Measurements from ENCODE around the gene COL4A2. TPM values are rescaled to one million over a fixed set of nuclear protein-coding genes. Genes with fewer than 3 reads are reported as not detected.

The COL4A2 gene
- total RNA-seq, 1 donor from 2014 or later, result 159 TPM

- H3K27me3 Mint-ChIP-seq (ENCODE audit: low read depth), result no peaks in the 10 kb centered on the region
- no peak overlapping the region for H3K27ac Mint-ChIP-seq (ENCODE audit: unreplicated experiment)
- no peaks in the 10 kb centered on the region for H3K36me3 Mint-ChIP-seq (ENCODE audit: low read depth)
- no peaks in the 10 kb centered on the region for H3K9me3 Mint-ChIP-seq
- DNase-seq (ENCODE audit: low read depth, low spot score), result no peak
- H3K4me3 Mint-ChIP-seq, result no peak overlapping the region
- H3K4me1 Mint-ChIP-seq, result peaks cover 7% of the 10 kb centered on the region
- TF ChIP-seq CTCF (conservative IDR thresholded peaks at IDR 0.05), result no peak
Measured at GRCh38 chr13:110280985-110281688, 25.9 kb upstream of the COL4A2 start.

DNA sequence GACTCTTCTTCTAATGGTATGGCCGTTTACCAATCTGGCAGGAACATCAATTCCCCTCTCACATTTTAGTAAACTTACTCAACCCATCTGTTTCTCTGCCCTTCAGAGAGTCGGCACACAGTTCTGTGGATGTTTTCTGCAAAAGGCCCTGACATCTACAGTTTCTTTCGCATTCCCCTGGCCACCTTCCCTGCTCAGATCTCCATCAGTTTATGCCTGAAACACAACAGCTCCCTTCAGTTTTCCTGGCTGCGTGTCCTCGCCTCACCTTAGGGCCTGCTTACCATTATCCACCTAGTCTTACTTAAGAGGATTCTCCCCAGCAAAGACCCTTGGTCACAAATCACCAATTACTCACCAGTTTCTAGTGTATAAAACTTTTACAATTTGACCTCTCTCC is 25.3 kb upstream of the COL4A2 start:
- Mint-ChIP-seq H3K27me3 (ENCODE audit: low read depth) (no peaks in the 10 kb centered on the region), H3K27ac (ENCODE audit: unreplicated experiment) (no peak overlapping the region), H3K4me3 (no peak overlapping the region), H3K36me3 (ENCODE audit: low read depth) (no peaks in the 10 kb centered on the region), H3K9me3 (no peaks in the 10 kb centered on the region), H3K4me1 (peaks cover 8% of the 10 kb centered on the region)
- no peak for DNase-seq (ENCODE audit: low read depth, low spot score)
- no peak for TF ChIP-seq CTCF (conservative IDR thresholded peaks at IDR 0.05)

DNA sequence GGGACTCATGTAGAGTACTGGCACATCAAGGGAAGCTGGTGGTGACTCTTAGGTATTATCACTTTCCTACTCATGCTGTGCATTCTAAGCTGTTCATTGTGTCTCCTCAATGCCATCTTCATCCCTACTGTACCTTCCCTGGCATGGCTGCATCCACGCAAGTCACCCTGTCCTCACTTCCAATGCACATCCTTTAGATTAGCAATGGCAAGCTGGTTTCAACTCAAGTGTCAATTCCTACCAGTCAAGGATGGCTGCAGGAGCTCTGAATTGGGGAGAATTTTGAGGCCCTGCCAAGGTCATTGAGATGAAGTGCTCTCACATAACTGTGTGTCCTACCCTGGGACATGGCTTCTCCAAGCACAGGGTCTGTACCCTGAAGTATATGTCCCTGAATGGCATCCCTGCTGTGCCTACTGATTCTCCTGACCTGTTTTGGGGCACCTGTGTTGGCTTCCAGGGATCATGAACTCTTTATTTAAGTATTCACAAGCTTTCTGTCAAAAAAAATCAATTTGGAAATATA is 24.7 kb upstream of the COL4A2 start:
- Mint-ChIP-seq H3K27me3 (ENCODE audit: low read depth) (no peaks in the 10 kb centered on the region), H3K9me3 (no peaks in the 10 kb centered on the region), H3K27ac (ENCODE audit: unreplicated experiment) (no peak overlapping the region), H3K4me3 (no peak overlapping the region), H3K36me3 (ENCODE audit: low read depth) (no peaks in the 10 kb centered on the region), H3K4me1 (peaks cover 14% of the 10 kb centered on the region)
- no peak for TF ChIP-seq CTCF (conservative IDR thresholded peaks at IDR 0.05)
- DNase-seq (ENCODE audit: low read depth, low spot score), result no peak

GRCh38 chr13:110283736-110284517 is 23.2 kb upstream of the COL4A2 start:
- Mint-ChIP-seq H3K4me3 (no peak overlapping the region), H3K27me3 (ENCODE audit: low read depth) (no peaks in the 10 kb centered on the region), H3K4me1 (peaks cover 11% of the 10 kb centered on the region), H3K36me3 (ENCODE audit: low read depth) (peaks cover 3% of the 10 kb centered on the region), H3K9me3 (no peaks in the 10 kb centered on the region), H3K27ac (ENCODE audit: unreplicated experiment) (no peak overlapping the region)
- no peak for TF ChIP-seq CTCF (conservative IDR thresholded peaks at IDR 0.05)
- DNase-seq (ENCODE audit: low read depth, low spot score), result no peak

GRCh38 chr13:110284779-110285484 is 22.2 kb upstream of the COL4A2 start:
- Mint-ChIP-seq H3K27ac (ENCODE audit: unreplicated experiment) (no peak overlapping the region), H3K27me3 (ENCODE audit: low read depth) (no peaks in the 10 kb centered on the region), H3K4me1 (peaks cover 11% of the 10 kb centered on the region), H3K36me3 (ENCODE audit: low read depth) (peaks cover 5% of the 10 kb centered on the region), H3K9me3 (no peaks in the 10 kb centered on the region), H3K4me3 (no peak overlapping the region)
- no peak for DNase-seq (ENCODE audit: low read depth, low spot score)
- TF ChIP-seq CTCF (conservative IDR thresholded peaks at IDR 0.05), result no peak

Data from neural crest cell (in vitro differentiated cells).